Neural cell (in vitro differentiated cells): ENCODE measurements around the gene PAX6. TPM values are rescaled to one million over a fixed set of nuclear protein-coding genes. Genes with fewer than 3 reads are reported as not detected.

Experiments used
- H2AFZ ChIP-seq: fragments of 200-600, 300-800 bp; sonication (generic), shearing (Covaris generic); 2 replicates; pipeline ENCODE4 v1.6.0; 2014; ENCODE audit warnings: low read depth, mild to moderate bottlenecking, antibody characterized with exemption, low read length, moderate library complexity
- H3F3A ChIP-seq: fragments of 200-600 bp; shearing (Covaris generic); 2 replicates; pipeline ENCODE4 v1.6.1; 2016; ENCODE audit warnings: mild to moderate bottlenecking, moderate library complexity, mixed read lengths, antibody characterized with exemption, low read length; ENCODE audit not compliant: insufficient read depth, poor library complexity, severe bottlenecking
- H3K27ac ChIP-seq: fragments of 200-600, 300-800 bp; sonication (generic), shearing (Covaris generic); 2 replicates; pipeline ENCODE4 v1.5.1; 2014; ENCODE audit warnings: mild to moderate bottlenecking, low read length, moderate library complexity
- H3K27me3 ChIP-seq: fragments of 300-800, 200-600 bp; sonication (generic), shearing (Covaris generic); 2 replicates; pipeline ENCODE4 v1.6.0; 2014; ENCODE audit warnings: mild to moderate bottlenecking, low read depth, low read length, moderate library complexity; ENCODE audit not compliant: insufficient read depth
- H3K36me3 ChIP-seq: fragments of 300-800, 200-600 bp; sonication (generic), shearing (Covaris generic); 2 replicates; pipeline ENCODE4 v1.5.1; 2014; ENCODE audit warnings: mild to moderate bottlenecking, antibody characterized with exemption, low read length, moderate library complexity; ENCODE audit not compliant: insufficient read depth
- H3K4me2 ChIP-seq: fragments of 300-800, 200-600 bp; sonication (generic), shearing (Covaris generic); 2 replicates; pipeline ENCODE4 v1.6.0; 2014; ENCODE audit warnings: mild to moderate bottlenecking, low read length
- H3K4me3 ChIP-seq: fragments of 300-800, 200-600 bp; sonication (generic), shearing (Covaris generic); 2 replicates; pipeline ENCODE4 v1.5.1; 2014; ENCODE audit warnings: mild to moderate bottlenecking, low read length, moderate library complexity
- H3K79me2 ChIP-seq: fragments of 200-600 bp; shearing (Covaris generic); replicated peaks from 2 replicates; pipeline ENCODE4 v1.6.0; 2014; ENCODE audit warnings: mild to moderate bottlenecking, low read length, moderate library complexity; ENCODE audit not compliant: insufficient read depth
- H3K9ac ChIP-seq: fragments of 300-800, 200-600 bp; sonication (generic), shearing (Covaris generic); 2 replicates; pipeline ENCODE4 v1.6.1; 2016; ENCODE audit warnings: mild to moderate bottlenecking, low read length, mixed read lengths
- H3K9me2 ChIP-seq: fragments of 200-600 bp; shearing (Covaris generic); 2 replicates; pipeline ENCODE4 v1.6.1; 2016; ENCODE audit warnings: mild to moderate bottlenecking, low read length, mixed read lengths; ENCODE audit not compliant: insufficient read depth
- H3K9me3 ChIP-seq: fragments of 200-600, 300-800 bp; sonication (generic), shearing (Covaris generic); 2 replicates; pipeline ENCODE4 v1.6.1; 2016; ENCODE audit warnings: mild to moderate bottlenecking, mixed run types, low read length, moderate library complexity, mixed read lengths
- H4K20me1 ChIP-seq: fragments of 200-600 bp; shearing (Covaris generic); 2 replicates; pipeline ENCODE4 v1.6.1; 2016; ENCODE audit warnings: mild to moderate bottlenecking, mixed run types; ENCODE audit not compliant: insufficient read depth
- CTCF ChIP-seq: fragments of 450-650 bp; IDR thresholded peaks from 2 replicates; pipeline ENCODE4 v1.5.1; 2014; ENCODE audit warnings: antibody characterized with exemption, mild to moderate bottlenecking, moderate library complexity; ENCODE audit not compliant: poor library complexity, severe bottlenecking
- EP300 ChIP-seq: fragments of 450-650 bp; conservative IDR thresholded peaks from 2 replicates; pipeline ENCODE4 v1.6.1; 2014; ENCODE audit warnings: antibody characterized with exemption, mild to moderate bottlenecking, moderate library complexity; ENCODE audit not compliant: poor library complexity, severe bottlenecking
- EZH2 ChIP-seq: fragments of 200-600, 300-800 bp; shearing (Covaris generic), sonication (generic); IDR thresholded peaks from 2 replicates; pipeline ENCODE4 v1.6.1; 2014; ENCODE audit warnings: antibody characterized with exemption, low read length, borderline replicate concordance, mild to moderate bottlenecking; ENCODE audit not compliant: insufficient read depth, poor library complexity, severe bottlenecking
- MXI1 ChIP-seq: fragments of 450-650 bp; conservative IDR thresholded peaks from 2 replicates; pipeline ENCODE4 v1.6.1; 2014; ENCODE audit warnings: antibody characterized with exemption, mild to moderate bottlenecking; ENCODE audit not compliant: poor library complexity, severe bottlenecking
- POLR2AphosphoS5 ChIP-seq: IDR thresholded peaks from 2 replicates; pipeline ENCODE4 v1.6.1; 2012
- RAD21 ChIP-seq: fragments of 450-650 bp; conservative IDR thresholded peaks from 2 replicates; pipeline ENCODE4 v1.6.1; 2014; ENCODE audit warnings: antibody characterized with exemption, mild to moderate bottlenecking, moderate library complexity
- SMC3 ChIP-seq: fragments of 450-650 bp; conservative IDR thresholded peaks from 2 replicates; pipeline ENCODE4 v1.6.1; 2014; ENCODE audit warnings: antibody characterized with exemption, mild to moderate bottlenecking, moderate library complexity; ENCODE audit not compliant: poor library complexity
- TAF1 ChIP-seq: IDR thresholded peaks from 2 replicates; pipeline ENCODE4 v1.6.1; 2012; ENCODE audit warnings: low read depth
- polyA plus RNA-seq: library from polyadenylated mRNA; depleted of rRNA; stranded (reverse); fragments of >200 nt; gene quantifications from 2 replicates; pipeline ENCODE4 v1.2.3, GENCODE V29; 2014
- TF ChIP-seq, protein P1 (sequence below): IDR thresholded peaks from 2 replicates; pipeline ENCODE4 v1.6.1; 2012; ENCODE audit warnings: borderline replicate concordance

The PAX6 gene
- polyA plus RNA-seq, 1 donor from 2014 or later = 74.7 TPM

GRCh38 chr11:31793264-31793663, 17.9 kb downstream of the PAX6 start:
- H3K27me3 ChIP-seq = no peaks in the 10 kb centered on the region
- H3K4me2 ChIP-seq = no peak overlapping the region
- H4K20me1 ChIP-seq = no peaks in the 10 kb centered on the region
- peaks cover 5% of the 10 kb centered on the region for H3F3A ChIP-seq
- no peak overlapping the region for H2AFZ ChIP-seq
- H3K9me3 ChIP-seq = no peaks in the 10 kb centered on the region
- no peak overlapping the region for H3K4me3 ChIP-seq
- TF ChIP-seq EP300 (no peak), SMC3 (no peak), MXI1 (no peak), RAD21 (no peak), POLR2AphosphoS5 (no peak), TAF1 (no peak), EZH2 (no peak), CTCF (no peak)
- TF ChIP-seq, protein P1, sequence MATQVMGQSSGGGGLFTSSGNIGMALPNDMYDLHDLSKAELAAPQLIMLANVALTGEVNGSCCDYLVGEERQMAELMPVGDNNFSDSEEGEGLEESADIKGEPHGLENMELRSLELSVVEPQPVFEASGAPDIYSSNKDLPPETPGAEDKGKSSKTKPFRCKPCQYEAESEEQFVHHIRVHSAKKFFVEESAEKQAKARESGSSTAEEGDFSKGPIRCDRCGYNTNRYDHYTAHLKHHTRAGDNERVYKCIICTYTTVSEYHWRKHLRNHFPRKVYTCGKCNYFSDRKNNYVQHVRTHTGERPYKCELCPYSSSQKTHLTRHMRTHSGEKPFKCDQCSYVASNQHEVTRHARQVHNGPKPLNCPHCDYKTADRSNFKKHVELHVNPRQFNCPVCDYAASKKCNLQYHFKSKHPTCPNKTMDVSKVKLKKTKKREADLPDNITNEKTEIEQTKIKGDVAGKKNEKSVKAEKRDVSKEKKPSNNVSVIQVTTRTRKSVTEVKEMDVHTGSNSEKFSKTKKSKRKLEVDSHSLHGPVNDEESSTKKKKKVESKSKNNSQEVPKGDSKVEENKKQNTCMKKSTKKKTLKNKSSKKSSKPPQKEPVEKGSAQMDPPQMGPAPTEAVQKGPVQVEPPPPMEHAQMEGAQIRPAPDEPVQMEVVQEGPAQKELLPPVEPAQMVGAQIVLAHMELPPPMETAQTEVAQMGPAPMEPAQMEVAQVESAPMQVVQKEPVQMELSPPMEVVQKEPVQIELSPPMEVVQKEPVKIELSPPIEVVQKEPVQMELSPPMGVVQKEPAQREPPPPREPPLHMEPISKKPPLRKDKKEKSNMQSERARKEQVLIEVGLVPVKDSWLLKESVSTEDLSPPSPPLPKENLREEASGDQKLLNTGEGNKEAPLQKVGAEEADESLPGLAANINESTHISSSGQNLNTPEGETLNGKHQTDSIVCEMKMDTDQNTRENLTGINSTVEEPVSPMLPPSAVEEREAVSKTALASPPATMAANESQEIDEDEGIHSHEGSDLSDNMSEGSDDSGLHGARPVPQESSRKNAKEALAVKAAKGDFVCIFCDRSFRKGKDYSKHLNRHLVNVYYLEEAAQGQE = no peak
- H3K9ac ChIP-seq = no peak overlapping the region
- peaks cover 10% of the 10 kb centered on the region for H3K36me3 ChIP-seq
- H3K9me2 ChIP-seq = no peaks in the 10 kb centered on the region
- H3K27ac ChIP-seq = no peak overlapping the region
- H3K79me2 ChIP-seq = no peaks in the 10 kb centered on the region

- no peak overlapping the region for H2AFZ ChIP-seq
- H4K20me1 ChIP-seq = no peaks in the 10 kb centered on the region
- H3K27me3 ChIP-seq = no peaks in the 10 kb centered on the region
- H3K9me2 ChIP-seq = no peaks in the 10 kb centered on the region
- H3K27ac ChIP-seq = no peak overlapping the region
- no peaks in the 10 kb centered on the region for H3K9me3 ChIP-seq
- peaks cover 5% of the 10 kb centered on the region for H3F3A ChIP-seq
- no peaks in the 10 kb centered on the region for H3K79me2 ChIP-seq
- H3K9ac ChIP-seq = no peak overlapping the region
- TF ChIP-seq EZH2 = no peak
- TF ChIP-seq POLR2AphosphoS5 = no peak
- TF ChIP-seq MXI1 = no peak
- no peak for TF ChIP-seq SMC3
- no peak for TF ChIP-seq CTCF
- TF ChIP-seq, protein P1 = no peak
- TF ChIP-seq EP300 = no peak
- H3K4me2 ChIP-seq = no peak overlapping the region
- peaks cover 10% of the 10 kb centered on the region for H3K36me3 ChIP-seq
- H3K4me3 ChIP-seq = no peak overlapping the region
Measured at GRCh38 chr11:31792456-31792855, 18.7 kb downstream of the PAX6 start.
